HepG2 (cell line): ENCODE results near the gene ACADVL. TPM values are rescaled to one million over a fixed set of nuclear protein-coding genes. Genes with fewer than 3 reads are reported as not detected.

Experiments
- ATF7 ChIP-seq, 2 experiments: fragments of 450-650 bp in 1 of 2; sonication (generic) in 1 of 2; formaldehyde crosslinking in 1 of 2; IDR thresholded peaks; 2 replicates each; pipeline versions ENCODE4 v1.4.0 to v1.6.1; 2016 to 2020; ENCODE audit warnings: antibody characterized with exemption in 1 of 2, mild to moderate bottlenecking in 1 of 2, missing genetic modification reagents in 1 of 2
- DPF2 ChIP-seq: sonication (generic); formaldehyde crosslinking; IDR thresholded peaks from 2 replicates; pipeline ENCODE4 v1.4.0; 2020; ENCODE audit warnings: mild to moderate bottlenecking, low read depth, missing genetic modification reagents, borderline replicate concordance
- GATAD1 ChIP-seq: IDR thresholded peaks from 2 replicates; pipeline ENCODE4 v1.6.1; 2016; ENCODE audit warnings: missing genetic modification reagents, missing compliant biosample characterization
- IKZF4 ChIP-seq: sonication (generic); formaldehyde crosslinking; IDR thresholded peaks from 2 replicates; pipeline ENCODE4 v1.5.1; 2020; ENCODE audit warnings: borderline replicate concordance, mild to moderate bottlenecking, low read depth, missing genetic modification reagents; ENCODE audit errors: not compliant biosample characterization
- KLF13 ChIP-seq: sonication (generic); formaldehyde crosslinking; IDR thresholded peaks from 2 replicates; pipeline ENCODE4 v1.4.0; 2020; ENCODE audit warnings: mild to moderate bottlenecking, missing genetic modification reagents
- MAZ ChIP-seq, 2 experiments: sonication (generic) in 1 of 2; formaldehyde crosslinking in 1 of 2; IDR thresholded peaks; 2 replicates each; pipeline versions ENCODE4 v1.5.0 to v1.6.1; 2012 to 2020; ENCODE audit warnings: low read depth in 2 of 2, mild to moderate bottlenecking in 2 of 2, borderline replicate concordance in 1 of 2, improper control_type of control experiment in 1 of 2, low read length in 1 of 2, missing genetic modification reagents in 1 of 2, moderate library complexity in 1 of 2
- MLLT10 ChIP-seq: sonication (generic); formaldehyde crosslinking; IDR thresholded peaks from 2 replicates; pipeline ENCODE4 v1.4.0; 2020; ENCODE audit warnings: missing genetic modification reagents
- NFE2L1 ChIP-seq: sonication (generic); formaldehyde crosslinking; IDR thresholded peaks from 2 replicates; pipeline ENCODE4 v1.4.0; 2020; ENCODE audit warnings: missing genetic modification reagents, mild to moderate bottlenecking, borderline replicate concordance
- NFYC ChIP-seq: IDR thresholded peaks from 2 replicates; pipeline ENCODE4 v1.6.1; 2016; ENCODE audit warnings: missing genetic modification reagents, missing compliant biosample characterization
- RXRB ChIP-seq: IDR thresholded peaks from 2 replicates; pipeline ENCODE4 v1.6.1; 2016; ENCODE audit warnings: borderline replicate concordance, missing genetic modification reagents, missing compliant biosample characterization
- SMC3 ChIP-seq: IDR thresholded peaks from 2 replicates; pipeline ENCODE4 v1.6.1; 2011; ENCODE audit warnings: low read length, improper control_type of control experiment
- SOX6 ChIP-seq, 2 experiments: fragments of 450-650 bp in 1 of 2; sonication (generic) in 1 of 2; formaldehyde crosslinking in 1 of 2; IDR thresholded peaks; 2 replicates each; pipeline versions ENCODE4 v1.4.0 to v1.6.1; 2017 to 2020; ENCODE audit warnings: antibody characterized with exemption in 1 of 2, mild to moderate bottlenecking in 1 of 2, missing genetic modification reagents in 1 of 2
- STAT5B ChIP-seq: sonication (generic); formaldehyde crosslinking; IDR thresholded peaks from 2 replicates; pipeline ENCODE4 v1.4.0; 2020; ENCODE audit warnings: missing genetic modification reagents
- ZNF567 ChIP-seq: sonication (generic); formaldehyde crosslinking; IDR thresholded peaks from 2 replicates; pipeline ENCODE4 v1.8.1; 2023; ENCODE audit warnings: mild to moderate bottlenecking, missing genetic modification reagents, borderline replicate concordance
- ZNF570 ChIP-seq: sonication (generic); formaldehyde crosslinking; IDR thresholded peaks from 2 replicates; pipeline ENCODE4 v1.4.0; 2020; ENCODE audit warnings: mild to moderate bottlenecking, missing genetic modification reagents, borderline replicate concordance
- ZNF674 ChIP-seq: sonication (generic); formaldehyde crosslinking; IDR thresholded peaks from 2 replicates; pipeline ENCODE4 v1.5.0; 2020; ENCODE audit warnings: low read depth, mild to moderate bottlenecking, missing genetic modification reagents
- ZNF761 ChIP-seq: sonication (generic); formaldehyde crosslinking; conservative IDR thresholded peaks from 2 replicates; pipeline ENCODE4 v1.4.0; 2020; ENCODE audit warnings: mild to moderate bottlenecking, missing genetic modification reagents
- ZNF766 ChIP-seq: sonication (generic); formaldehyde crosslinking; IDR thresholded peaks from 2 replicates; pipeline ENCODE4 v1.5.0; 2020; ENCODE audit warnings: missing genetic modification reagents, borderline replicate concordance
- ZNF788 ChIP-seq: sonication (generic); formaldehyde crosslinking; IDR thresholded peaks from 2 replicates; pipeline ENCODE4 v1.5.0; 2020; ENCODE audit warnings: mild to moderate bottlenecking, missing genetic modification reagents, borderline replicate concordance
- ZSCAN22 ChIP-seq: sonication (generic); formaldehyde crosslinking; IDR thresholded peaks from 2 replicates; pipeline ENCODE4 v1.4.0; 2020; ENCODE audit warnings: mild to moderate bottlenecking, missing genetic modification reagents
- ZSCAN29 ChIP-seq: sonication (generic); formaldehyde crosslinking; conservative IDR thresholded peaks from 2 replicates; pipeline ENCODE4 v1.4.0; 2020; ENCODE audit warnings: mild to moderate bottlenecking, missing genetic modification reagents
- polyA plus RNA-seq, 8 experiments: library from polyadenylated mRNA; depleted of rRNA in 3 of 8; stranded (reverse) in 7 of 8; unstranded in 1 of 8; fragments of >200 nt; fragmentation: Illumina TruSeq in 4 of 8; extraction: Trizol in 4 of 8; gene quantifications; 2 replicates each; pipeline versions ENCODE4 v1.2.1 to v1.2.3, GENCODE V29; 2011 to 2016; ENCODE audit warnings: low read depth in 4 of 8, missing spikeins in 1 of 8, mixed read lengths in 1 of 8; ENCODE audit not compliant: insufficient read depth in 1 of 8
- total RNA-seq, 5 experiments: library from RNA; depleted of rRNA; stranded (reverse); fragments of >200 nt; fragmentation: Illumina TruSeq; extraction: Trizol; gene quantifications; 2 replicates each; pipeline ENCODE4 v1.2.3, GENCODE V29; 2016; ENCODE audit warnings: low read depth in 1 of 5
- TF ChIP-seq, protein P1 (sequence below): sonication (generic); formaldehyde crosslinking; IDR thresholded peaks from 2 replicates; pipeline ENCODE4 v1.4.0; 2020; ENCODE audit warnings: low read depth, mild to moderate bottlenecking, missing genetic modification reagents
- TF ChIP-seq, protein P2 (sequence below): sonication (generic); formaldehyde crosslinking; IDR thresholded peaks from 2 replicates; pipeline ENCODE4 v1.4.0; 2020; ENCODE audit warnings: missing genetic modification reagents, mild to moderate bottlenecking, borderline replicate concordance
- TF ChIP-seq, protein P3 (sequence below): sonication (generic); formaldehyde crosslinking; IDR thresholded peaks from 2 replicates; pipeline ENCODE4 v1.8.0; 2022; ENCODE audit warnings: missing genetic modification reagents, mild to moderate bottlenecking, inconsistent platforms, borderline replicate concordance

The ACADVL gene
- total and polyA plus RNA-seq, 2 of the 13 experiments (the other 11 are each of a cell fraction or from before 2014, with no cell fraction given), result 219 to 412 TPM

DNA sequence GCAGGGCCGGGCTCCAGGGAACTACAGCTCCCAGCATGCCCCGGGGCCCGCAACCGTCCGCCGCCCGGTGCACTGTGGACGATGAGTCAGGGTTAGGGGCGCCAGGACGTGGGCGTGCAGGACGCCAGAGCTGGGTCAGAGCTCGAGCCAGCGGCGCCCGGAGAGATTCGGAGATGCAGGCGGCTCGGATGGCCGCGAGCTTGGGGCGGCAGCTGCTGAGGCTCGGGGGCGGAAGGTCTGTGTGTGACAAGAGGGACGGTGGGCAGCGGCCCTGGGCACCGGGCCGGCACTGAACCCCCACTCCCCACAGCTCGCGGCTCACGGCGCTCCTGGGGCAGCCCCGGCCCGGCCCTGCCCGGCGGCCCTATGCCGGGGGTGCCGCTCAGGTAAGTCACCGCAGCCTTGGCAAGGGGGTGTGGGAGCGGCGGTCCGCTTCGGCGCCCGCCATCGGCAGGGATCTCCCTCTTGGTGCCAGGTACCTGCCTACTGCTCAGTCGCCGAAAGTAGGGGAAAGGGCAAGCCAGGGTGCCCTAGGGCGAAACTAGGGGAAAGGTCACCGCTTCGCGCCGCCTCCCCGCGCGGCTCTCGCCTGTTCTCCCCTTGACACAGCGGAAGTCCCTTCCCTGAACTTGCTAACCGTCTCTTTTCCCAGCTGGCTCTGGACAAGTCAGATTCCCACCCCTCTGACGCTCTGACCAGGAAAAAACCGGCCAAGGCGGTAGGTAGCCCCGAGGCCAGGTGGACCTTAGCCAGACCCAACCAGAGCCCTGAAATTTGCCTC lies at the start of gene ACADVL, which contains the start of gene DLG4 (continued):
- no peak for TF ChIP-seq ZSCAN29 (CRISPR knock-in tag)
- TF ChIP-seq NFYC (CRISPR knock-in tag), result no peak
- TF ChIP-seq GATAD1 (CRISPR knock-in tag), result peak; percentile 79; the same call in 1 of the 2 replicates
- no peak for TF ChIP-seq ZNF766 (CRISPR knock-in tag)
- TF ChIP-seq STAT5B (CRISPR knock-in tag), result 0 out of 2 replicates have a peak, but pooled peaks have one; percentile 17
- TF ChIP-seq MAZ (IDR thresholded peaks at IDR 0.05; ENCODE audit: borderline replicate concordance, low read depth, low read length), result no peak; the same call in 1 of the 2 replicates
- peak; percentile 60; the same call in 1 of the 2 replicates for TF ChIP-seq MAZ (CRISPR knock-in tag; IDR thresholded peaks at IDR 0.05; ENCODE audit: low read depth)
- TF ChIP-seq NFE2L1 (CRISPR knock-in tag), result no peak
- no peak for TF ChIP-seq ZNF674
- TF ChIP-seq ZNF570, result no peak
- peak; percentile 93 for TF ChIP-seq IKZF4
- TF ChIP-seq, protein P1, sequence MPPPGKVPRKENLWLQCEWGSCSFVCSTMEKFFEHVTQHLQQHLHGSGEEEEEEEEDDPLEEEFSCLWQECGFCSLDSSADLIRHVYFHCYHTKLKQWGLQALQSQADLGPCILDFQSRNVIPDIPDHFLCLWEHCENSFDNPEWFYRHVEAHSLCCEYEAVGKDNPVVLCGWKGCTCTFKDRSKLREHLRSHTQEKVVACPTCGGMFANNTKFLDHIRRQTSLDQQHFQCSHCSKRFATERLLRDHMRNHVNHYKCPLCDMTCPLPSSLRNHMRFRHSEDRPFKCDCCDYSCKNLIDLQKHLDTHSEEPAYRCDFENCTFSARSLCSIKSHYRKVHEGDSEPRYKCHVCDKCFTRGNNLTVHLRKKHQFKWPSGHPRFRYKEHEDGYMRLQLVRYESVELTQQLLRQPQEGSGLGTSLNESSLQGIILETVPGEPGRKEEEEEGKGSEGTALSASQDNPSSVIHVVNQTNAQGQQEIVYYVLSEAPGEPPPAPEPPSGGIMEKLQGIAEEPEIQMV (CRISPR knock-in tag), result no peak
- no peak for TF ChIP-seq ZNF567
- 0 out of 2 replicates have a peak, but pooled peaks have one; percentile 27 for TF ChIP-seq KLF13
- TF ChIP-seq, protein P2, sequence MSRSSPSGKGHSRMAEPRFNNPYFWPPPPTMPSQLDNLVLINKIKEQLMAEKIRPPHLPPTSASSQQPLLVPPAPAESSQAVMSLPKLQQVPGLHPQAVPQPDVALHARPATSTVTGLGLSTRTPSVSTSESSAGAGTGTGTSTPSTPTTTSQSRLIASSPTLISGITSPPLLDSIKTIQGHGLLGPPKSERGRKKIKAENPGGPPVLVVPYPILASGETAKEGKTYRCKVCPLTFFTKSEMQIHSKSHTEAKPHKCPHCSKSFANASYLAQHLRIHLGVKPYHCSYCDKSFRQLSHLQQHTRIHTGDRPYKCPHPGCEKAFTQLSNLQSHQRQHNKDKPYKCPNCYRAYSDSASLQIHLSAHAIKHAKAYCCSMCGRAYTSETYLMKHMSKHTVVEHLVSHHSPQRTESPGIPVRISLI, result no peak
- peak; percentile 48; the same call in 1 of the 2 replicates for TF ChIP-seq ZNF788 (CRISPR knock-in tag)
- TF ChIP-seq DPF2, result no peak
- TF ChIP-seq ZNF761 (CRISPR knock-in tag), result no peak; the same call in 1 of the 2 replicates
- TF ChIP-seq RXRB (CRISPR knock-in tag), result peak; percentile 99
- TF ChIP-seq SMC3, result no peak
- TF ChIP-seq ATF7 (IDR thresholded peaks at IDR 0.05), result no peak
- no peak for TF ChIP-seq ATF7 (CRISPR knock-in tag; IDR thresholded peaks at IDR 0.05)
- no peak for TF ChIP-seq MLLT10 (CRISPR knock-in tag)
- TF ChIP-seq, protein P3, sequence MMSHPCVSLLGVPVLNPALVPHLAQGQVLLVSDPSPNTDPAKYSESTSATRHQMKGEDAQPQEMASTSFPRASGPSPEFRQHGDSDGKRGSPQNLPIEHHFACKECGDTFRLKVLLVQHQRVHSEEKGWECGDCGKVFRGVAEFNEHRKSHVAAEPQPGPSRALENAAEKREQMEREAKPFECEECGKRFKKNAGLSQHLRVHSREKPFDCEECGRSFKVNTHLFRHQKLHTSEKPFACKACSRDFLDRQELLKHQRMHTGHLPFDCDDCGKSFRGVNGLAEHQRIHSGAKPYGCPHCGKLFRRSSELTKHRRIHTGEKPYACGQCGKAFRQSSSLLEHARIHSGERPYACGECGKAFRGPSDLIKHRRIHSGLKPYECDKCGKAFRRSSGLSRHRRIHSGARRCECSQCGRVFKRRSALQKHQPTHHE (CRISPR knock-in tag), result no peak
- TF ChIP-seq ZSCAN22 (CRISPR knock-in tag), result no peak
- no peak for TF ChIP-seq SOX6 (IDR thresholded peaks at IDR 0.05)
- no peak for TF ChIP-seq SOX6 (CRISPR knock-in tag; IDR thresholded peaks at IDR 0.05)
